Peyer's patch (tissue), 4 donors: Measurements from ENCODE around the gene KLK3. TPM values are rescaled to one million over a fixed set of nuclear protein-coding genes. Genes with fewer than 3 reads are reported as not detected.
"Not testable (repeated sequence)": the region's sequence is repeated elsewhere in the genome, so short reads cannot be mapped to it uniquely, and the experiment has no call there.

Experiments
- DNase-seq, 3 donors: peaks; one replicate each; pipeline ENCODE4 v3.0.0-alpha.2; 2017 to 2019
- H3K27ac ChIP-seq, 4 donors: fragments of 200-600 bp; sonication (generic); one replicate each; pipeline ENCODE4 v1.5.1; 2016 to 2019
- H3K27me3 ChIP-seq, 2 donors: fragments of 200-600 bp; sonication (generic); one replicate each; pipeline ENCODE4 v1.5.1; 2019
- H3K36me3 ChIP-seq, 3 donors: fragments of 200-600 bp; sonication (generic); one replicate each; pipeline ENCODE4 v1.5.1; 2016 to 2019
- H3K4me1 ChIP-seq, 4 donors: fragments of 200-600 bp; sonication (generic); one replicate each; pipeline ENCODE4 v1.5.1; 2016 to 2019
- H3K4me3 ChIP-seq, 4 donors: fragments of 200-600 bp; sonication (generic); 1 replicate in 3 of 4; 2 replicates in 1 of 4; pipeline ENCODE4 v1.5.1; 2016 to 2019; ENCODE audit warnings: mild to moderate bottlenecking in 1 of 4
- H3K9me3 ChIP-seq, 4 donors: fragments of 200-600 bp; sonication (generic); one replicate each; pipeline ENCODE4 v1.5.1; 2016 to 2019; ENCODE audit warnings: mild to moderate bottlenecking in 1 of 4
- CTCF ChIP-seq, 6 experiments: fragments of 450-650 bp in 4 of 6; fragments of 200-600 bp in 2 of 6; sonication (generic) in 1 of 6; IDR thresholded peaks; one replicate each; pipeline ENCODE4 v1.5.1; 2017 to 2019; ENCODE audit warnings: antibody characterized with exemption in 6 of 6, mild to moderate bottlenecking in 3 of 6, moderate library complexity in 1 of 6
- POLR2A ChIP-seq, 2 donors: fragments of 450-650 bp; IDR thresholded peaks; one replicate each; pipeline ENCODE4 v1.5.1; 2017; ENCODE audit warnings: antibody characterized with exemption in 2 of 2, mild to moderate bottlenecking in 2 of 2, moderate library complexity in 2 of 2
- total RNA-seq, 4 donors: library from RNA; depleted of rRNA; stranded (reverse); fragments of >200 nt; gene quantifications; one replicate each; pipeline ENCODE4 v1.1.0, GENCODE V29; 2016

The KLK3 gene
- total RNA-seq, 4 donors from 2014 or later: 1.2 to 2.4 (median 1.9) TPM; not detected in 1

DNA sequence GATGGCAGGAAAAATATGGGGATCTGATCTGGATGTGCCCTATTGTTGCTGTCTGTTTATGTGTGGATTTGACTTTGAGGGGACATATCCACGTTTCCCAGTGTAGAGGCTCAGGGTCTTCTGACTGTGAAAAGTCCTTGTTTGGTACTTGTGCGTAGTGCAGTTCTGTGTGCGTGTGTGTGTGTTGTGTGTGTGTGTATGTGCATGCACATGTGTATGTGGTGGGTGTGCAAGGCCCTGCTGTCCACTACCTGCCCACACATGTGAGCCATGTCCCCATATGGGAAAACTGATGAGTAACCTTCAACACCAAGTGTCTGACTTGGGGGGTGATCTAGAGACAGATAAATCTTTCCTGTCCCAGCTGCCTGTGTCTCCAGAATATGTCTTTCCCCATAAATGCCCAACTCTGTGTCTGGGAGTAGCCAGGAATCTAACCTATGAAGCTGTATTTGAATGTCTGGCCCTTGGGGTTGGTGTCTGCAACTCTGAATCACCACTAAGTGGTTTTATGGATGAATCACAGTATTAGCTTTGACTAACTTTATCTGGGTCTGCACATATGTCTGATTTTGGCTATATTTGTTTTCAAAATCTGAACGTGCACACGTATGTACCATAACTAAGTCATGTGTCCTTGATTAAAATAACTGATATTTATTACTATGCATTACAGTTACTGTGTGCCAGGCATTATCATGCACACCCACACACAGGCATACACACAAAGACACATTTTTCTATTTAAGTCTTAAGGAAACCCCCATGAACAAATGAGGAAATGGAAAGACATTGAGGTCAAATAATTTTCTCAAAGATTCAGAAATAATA is 35.9 kb downstream of the KLK3 start:
- no peak overlapping the region for H3K27ac ChIP-seq
- TF ChIP-seq POLR2A (IDR thresholded peaks at IDR 0.05) (no peak), CTCF (IDR thresholded peaks at IDR 0.05) (no peak)
- DNase-seq: no peak

GRCh38 chr19:50891253-50891625 is 36.5 kb downstream of the KLK3 start:
- Histone ChIP-seq H3K36me3 (no peaks in the 10 kb centered on the region), H3K27ac (no peak overlapping the region), H3K27me3 (no peaks in the 10 kb centered on the region), H3K4me1 (no peaks in the 10 kb centered on the region), H3K4me3 (no peak overlapping the region), H3K9me3 (peaks cover 0 to 10% (median 0%) of the 10 kb centered on the region in 4 donors)
- no peak for DNase-seq
- TF ChIP-seq POLR2A (IDR thresholded peaks at IDR 0.05) (no peak), CTCF (IDR thresholded peaks at IDR 0.05) (no peak)

More for the DNA sequence above, 35.9 kb downstream of the KLK3 start:
- no peaks in the 10 kb centered on the region for H3K27me3 ChIP-seq
- no peaks in the 10 kb centered on the region for H3K36me3 ChIP-seq
- H3K4me1 ChIP-seq: no peaks in the 10 kb centered on the region
- no peak overlapping the region for H3K4me3 ChIP-seq
- peaks cover 0 to 10% (median 0%) of the 10 kb centered on the region in 4 donors for H3K9me3 ChIP-seq

GRCh38 chr19:50893047-50893736 is 38.5 kb downstream of the KLK3 start:
- no peaks in the 10 kb centered on the region for H3K36me3 ChIP-seq
- no peak for DNase-seq
- TF ChIP-seq POLR2A (IDR thresholded peaks at IDR 0.05) (no peak), CTCF (IDR thresholded peaks at IDR 0.05) (no peak)
- H3K4me3 ChIP-seq: no peak overlapping the region
- H3K27me3 ChIP-seq: no peaks in the 10 kb centered on the region
- no peak overlapping the region for H3K27ac ChIP-seq
- peaks cover 0 to 5% (median 0%) of the 10 kb centered on the region in 4 donors for H3K4me1 ChIP-seq
- H3K9me3 ChIP-seq: peaks cover 0 to 10% (median 0%) of the 10 kb centered on the region in 4 donors

GRCh38 chr19:50894478-50895356 is 40.0 kb downstream of the KLK3 start:
- Histone ChIP-seq H3K9me3 (peaks cover 0 to 10% (median 0%) of the 10 kb centered on the region in 4 donors), H3K4me3 (no peak overlapping the region), H3K27ac (no peak overlapping the region), H3K4me1 (peaks cover 0 to 5% (median 0%) of the 10 kb centered on the region in 4 donors), H3K36me3 (no peaks in the 10 kb centered on the region), H3K27me3 (no peaks in the 10 kb centered on the region)
- no peak for DNase-seq
- TF ChIP-seq POLR2A (IDR thresholded peaks at IDR 0.05): no peak
- no peak for TF ChIP-seq CTCF (IDR thresholded peaks at IDR 0.05)

GRCh38 chr19:50896089-50896590 is 41.4 kb downstream of the KLK3 start:
- H3K4me3 ChIP-seq, H3K4me1 ChIP-seq, H3K27me3 ChIP-seq, H3K36me3 ChIP-seq, DNase-seq: not testable (repeated sequence)
- peak overlapping the region in 1 of 4 donors; percentile 35 for H3K27ac ChIP-seq
- peaks cover 0 to 10% (median 0%) of the 10 kb centered on the region in 4 donors for H3K9me3 ChIP-seq
